Measurements from ENCODE around the gene SCN1B.
"Not testable (repeated sequence)": the region's sequence is repeated elsewhere in the genome, so short reads cannot be mapped to it uniquely, and the experiment has no call there.

SCN1B gene

GRCh38 chr19:34990578-34991192 lies 39.6 kb upstream of the SCN1B start:
- no peak for TF ChIP-seq CTCF (IDR thresholded peaks at IDR 0.05; ENCODE audit: insufficient read depth, low read length, poor library complexity, severe bottlenecking)
- no peak for TF ChIP-seq EZH2phosphoT487 (conservative IDR thresholded peaks at IDR 0.05; ENCODE audit: low read length)
- no peak overlapping the region for H3K9ac ChIP-seq (ENCODE audit: low read length)
- no peaks in the 10 kb centered on the region for H3K9me2 ChIP-seq (replicated peaks; ENCODE audit: insufficient read depth, low read length)
- no peak overlapping the region for H3K4me3 ChIP-seq (ENCODE audit: insufficient read depth, low read length, poor library complexity, severe bottlenecking)
- no peaks in the 10 kb centered on the region for H3K79me2 ChIP-seq (ENCODE audit: insufficient read depth, low read length)
- no peaks in the 10 kb centered on the region for H4K20me1 ChIP-seq (ENCODE audit: low read depth, low read length)
- no peaks in the 10 kb centered on the region for H3K9me3 ChIP-seq (ENCODE audit: insufficient read depth, low read length)
- H3K27ac ChIP-seq (ENCODE audit: low read depth, low read length) = no peak overlapping the region
- H3K27me3 ChIP-seq (ENCODE audit: low read length) = no peaks in the 10 kb centered on the region
- H2AFZ ChIP-seq (ENCODE audit: low read depth, low read length, severe bottlenecking) = no peak overlapping the region
- H3K4me2 ChIP-seq (ENCODE audit: low read depth, low read length, poor library complexity, severe bottlenecking) = no peak overlapping the region
- H3K36me3 ChIP-seq (ENCODE audit: low read length) = no peaks in the 10 kb centered on the region
- no peaks in the 10 kb centered on the region for H3F3A ChIP-seq (ENCODE audit: insufficient read depth)

- Histone ChIP-seq H3K36me3 (ENCODE audit: low read length) (no peaks in the 10 kb centered on the region), H2AFZ (ENCODE audit: low read depth, low read length, severe bottlenecking) (no peak overlapping the region), H3K27me3 (ENCODE audit: low read length) (no peaks in the 10 kb centered on the region), H3K9me3 (ENCODE audit: insufficient read depth, low read length) (no peaks in the 10 kb centered on the region), H4K20me1 (ENCODE audit: low read depth, low read length) (no peaks in the 10 kb centered on the region), H3K4me2 (ENCODE audit: low read depth, low read length, poor library complexity, severe bottlenecking) (no peak overlapping the region), H3K4me3 (ENCODE audit: insufficient read depth, low read length, poor library complexity, severe bottlenecking) (no peak overlapping the region), H3F3A (ENCODE audit: insufficient read depth) (no peaks in the 10 kb centered on the region), H3K27ac (ENCODE audit: low read depth, low read length) (no peak overlapping the region), H3K9me2 (replicated peaks; ENCODE audit: insufficient read depth, low read length) (no peaks in the 10 kb centered on the region), H3K79me2 (ENCODE audit: insufficient read depth, low read length) (no peaks in the 10 kb centered on the region), H3K9ac (ENCODE audit: low read length) (no peak overlapping the region)
- TF ChIP-seq EZH2phosphoT487 (conservative IDR thresholded peaks at IDR 0.05; ENCODE audit: low read length) (no peak), CTCF (IDR thresholded peaks at IDR 0.05; ENCODE audit: insufficient read depth, low read length, poor library complexity, severe bottlenecking) (no peak)
These were observed 38.5 kb upstream of the SCN1B start for GRCh38 chr19:34991542-34992333.

GRCh38 chr19:34992582-34992981 lies 37.7 kb upstream of the SCN1B start:
- not testable (repeated sequence) for H3F3A ChIP-seq (ENCODE audit: insufficient read depth); H3K27ac ChIP-seq (ENCODE audit: low read depth, low read length); H3K27me3 ChIP-seq (ENCODE audit: low read length); H3K9me3 ChIP-seq (ENCODE audit: insufficient read depth, low read length); H3K4me3 ChIP-seq (ENCODE audit: insufficient read depth, low read length, poor library complexity, severe bottlenecking); H3K36me3 ChIP-seq (ENCODE audit: low read length); H4K20me1 ChIP-seq (ENCODE audit: low read depth, low read length); H3K9ac ChIP-seq (ENCODE audit: low read length); H3K9me2 ChIP-seq (replicated peaks; ENCODE audit: insufficient read depth, low read length); H2AFZ ChIP-seq (ENCODE audit: low read depth, low read length, severe bottlenecking); H3K4me2 ChIP-seq (ENCODE audit: low read depth, low read length, poor library complexity, severe bottlenecking); H3K79me2 ChIP-seq (ENCODE audit: insufficient read depth, low read length)

GRCh38 chr19:34994286-34994642 lies 36.0 kb upstream of the SCN1B start:
- Histone ChIP-seq H4K20me1 (ENCODE audit: low read depth, low read length) (no peaks in the 10 kb centered on the region), H2AFZ (ENCODE audit: low read depth, low read length, severe bottlenecking) (no peak overlapping the region), H3K27ac (ENCODE audit: low read depth, low read length) (no peak overlapping the region), H3K79me2 (ENCODE audit: insufficient read depth, low read length) (no peaks in the 10 kb centered on the region), H3F3A (ENCODE audit: insufficient read depth) (no peaks in the 10 kb centered on the region), H3K9ac (ENCODE audit: low read length) (no peak overlapping the region), H3K4me2 (ENCODE audit: low read depth, low read length, poor library complexity, severe bottlenecking) (no peak overlapping the region), H3K27me3 (ENCODE audit: low read length) (no peaks in the 10 kb centered on the region), H3K9me2 (replicated peaks; ENCODE audit: insufficient read depth, low read length) (no peaks in the 10 kb centered on the region), H3K36me3 (ENCODE audit: low read length) (no peaks in the 10 kb centered on the region), H3K9me3 (ENCODE audit: insufficient read depth, low read length) (no peaks in the 10 kb centered on the region), H3K4me3 (ENCODE audit: insufficient read depth, low read length, poor library complexity, severe bottlenecking) (no peak overlapping the region)
- no peak for TF ChIP-seq CTCF (IDR thresholded peaks at IDR 0.05; ENCODE audit: insufficient read depth, low read length, poor library complexity, severe bottlenecking)
- TF ChIP-seq EZH2phosphoT487 (conservative IDR thresholded peaks at IDR 0.05; ENCODE audit: low read length) = no peak
